Posterior cingulate gyrus (tissue), 11 donors: ENCODE results near the gene TMF1.
A peak's percentile ranks its signal among the peaks of the same experiment; 100 is the strongest.

ENCODE experiments used
- DNase-seq, 10 donors: peaks; one replicate each; pipeline versions ENCODE4 v3.0.0 to v3.0.0-alpha.2; 2020 to 2021; ENCODE audit warnings: mixed read lengths in 3 of 10
- intact Hi-C: fragments of 100-400 bp; cut with DNase I; formaldehyde crosslinking; loops from one replicate; pipeline ENCODE4 v1.15.1; 2023

TMF1 gene, protein sequence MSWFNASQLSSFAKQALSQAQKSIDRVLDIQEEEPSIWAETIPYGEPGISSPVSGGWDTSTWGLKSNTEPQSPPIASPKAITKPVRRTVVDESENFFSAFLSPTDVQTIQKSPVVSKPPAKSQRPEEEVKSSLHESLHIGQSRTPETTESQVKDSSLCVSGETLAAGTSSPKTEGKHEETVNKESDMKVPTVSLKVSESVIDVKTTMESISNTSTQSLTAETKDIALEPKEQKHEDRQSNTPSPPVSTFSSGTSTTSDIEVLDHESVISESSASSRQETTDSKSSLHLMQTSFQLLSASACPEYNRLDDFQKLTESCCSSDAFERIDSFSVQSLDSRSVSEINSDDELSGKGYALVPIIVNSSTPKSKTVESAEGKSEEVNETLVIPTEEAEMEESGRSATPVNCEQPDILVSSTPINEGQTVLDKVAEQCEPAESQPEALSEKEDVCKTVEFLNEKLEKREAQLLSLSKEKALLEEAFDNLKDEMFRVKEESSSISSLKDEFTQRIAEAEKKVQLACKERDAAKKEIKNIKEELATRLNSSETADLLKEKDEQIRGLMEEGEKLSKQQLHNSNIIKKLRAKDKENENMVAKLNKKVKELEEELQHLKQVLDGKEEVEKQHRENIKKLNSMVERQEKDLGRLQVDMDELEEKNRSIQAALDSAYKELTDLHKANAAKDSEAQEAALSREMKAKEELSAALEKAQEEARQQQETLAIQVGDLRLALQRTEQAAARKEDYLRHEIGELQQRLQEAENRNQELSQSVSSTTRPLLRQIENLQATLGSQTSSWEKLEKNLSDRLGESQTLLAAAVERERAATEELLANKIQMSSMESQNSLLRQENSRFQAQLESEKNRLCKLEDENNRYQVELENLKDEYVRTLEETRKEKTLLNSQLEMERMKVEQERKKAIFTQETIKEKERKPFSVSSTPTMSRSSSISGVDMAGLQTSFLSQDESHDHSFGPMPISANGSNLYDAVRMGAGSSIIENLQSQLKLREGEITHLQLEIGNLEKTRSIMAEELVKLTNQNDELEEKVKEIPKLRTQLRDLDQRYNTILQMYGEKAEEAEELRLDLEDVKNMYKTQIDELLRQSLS

DNA sequence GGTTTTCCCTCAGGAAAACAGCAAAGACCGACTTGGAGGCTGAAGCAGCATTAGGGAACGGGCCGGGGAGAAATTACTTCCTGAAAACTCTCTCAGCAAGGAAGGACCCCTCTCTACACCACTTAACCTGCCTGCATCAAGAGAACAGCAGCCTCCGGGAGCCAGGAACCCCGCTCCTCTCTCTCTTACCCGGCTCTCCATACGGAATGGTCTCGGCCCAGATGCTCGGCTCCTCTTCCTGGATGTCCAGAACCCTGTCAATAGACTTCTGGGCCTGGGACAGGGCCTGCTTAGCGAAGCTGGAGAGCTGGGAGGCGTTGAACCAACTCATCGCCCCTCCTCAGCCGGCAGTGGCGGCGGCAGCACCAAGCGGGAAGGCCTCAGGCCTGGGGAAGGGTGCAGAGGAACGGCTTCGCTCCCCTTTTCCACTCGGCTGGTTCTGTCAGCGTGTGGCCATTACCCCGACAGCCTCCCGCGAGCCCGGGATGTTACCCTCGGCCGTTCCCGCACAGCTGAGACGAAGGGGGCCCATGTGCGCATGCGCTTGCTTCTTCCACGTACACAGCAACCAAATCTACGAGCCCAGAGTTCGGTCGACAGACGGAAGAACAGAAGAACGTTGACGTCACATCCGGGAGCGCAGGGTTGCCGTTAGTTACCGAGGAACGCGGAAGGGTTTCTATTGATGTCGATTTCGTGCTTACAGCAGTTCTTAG lies at the start of gene TMF1:
TMF1 (minus strand) TSS at position 578 of the 716 bp plus-strand sequence; CDS start at position 331, 247 bp downstream.
- intact Hi-C loops, result loop anchor here (2.0 kb wide), 1 partner anchor 29 kb away; the partner anchor contains the start of gene UBA3
- DNase-seq, result peak; percentile 94 to 99 (median 96)

DNA sequence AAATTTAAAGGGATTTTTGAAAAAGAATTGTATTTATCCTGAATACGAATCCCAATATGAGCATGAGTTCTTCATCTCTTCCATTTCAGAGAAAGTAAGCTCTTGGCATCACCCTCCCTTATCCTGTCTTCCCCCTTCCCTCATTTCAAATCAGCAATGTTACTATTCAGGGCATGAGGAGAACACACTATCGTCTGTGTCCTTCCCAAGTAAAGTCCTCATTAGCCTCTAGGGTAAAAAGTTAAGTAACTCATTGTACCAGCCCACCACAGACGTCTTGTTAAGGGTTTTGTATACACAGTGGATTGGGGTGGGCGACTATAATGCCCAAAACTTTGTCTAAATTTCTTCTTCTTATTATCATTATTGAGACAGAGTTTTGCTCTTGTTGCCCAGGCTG lies 47.4 kb upstream of the TMF1 start:
- intact Hi-C loops, result no loop called here

DNA sequence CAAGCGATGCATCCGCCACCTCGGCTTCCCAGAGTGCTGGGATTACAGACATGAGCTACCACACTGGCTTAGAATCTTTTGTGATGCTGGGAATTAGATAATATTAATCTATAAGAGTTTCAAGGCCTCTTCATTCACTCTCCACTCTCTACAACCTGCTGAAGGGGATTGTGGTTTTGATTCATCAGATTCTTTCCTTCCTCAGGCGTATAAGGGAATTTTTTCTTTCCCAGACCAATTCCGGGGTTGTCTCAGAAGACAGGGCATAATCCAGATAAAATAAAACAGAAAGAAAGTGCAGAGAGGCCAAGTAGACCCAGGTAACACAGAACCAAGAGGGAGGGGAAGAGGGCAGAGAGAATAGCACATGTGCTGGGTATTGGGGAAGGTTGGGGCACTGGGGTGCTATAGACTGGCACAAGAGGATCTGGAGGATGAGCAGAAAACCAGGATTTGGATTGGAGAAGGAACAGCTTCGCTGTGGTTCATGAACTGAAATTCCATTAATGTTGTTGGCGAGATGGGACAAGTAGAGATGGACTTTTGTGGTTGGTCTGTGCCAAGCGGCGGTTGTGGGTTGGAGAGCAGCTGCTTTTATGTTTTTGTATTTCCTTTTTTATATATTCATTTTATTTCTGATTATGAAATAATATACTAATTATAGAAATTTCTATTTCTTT lies 45.4 kb upstream of the TMF1 start:
- DNase-seq, result no peak
- intact Hi-C loops, result no loop called here

More for the DNA sequence above, 47.4 kb upstream of the TMF1 start:
- DNase-seq, result no peak

DNA sequence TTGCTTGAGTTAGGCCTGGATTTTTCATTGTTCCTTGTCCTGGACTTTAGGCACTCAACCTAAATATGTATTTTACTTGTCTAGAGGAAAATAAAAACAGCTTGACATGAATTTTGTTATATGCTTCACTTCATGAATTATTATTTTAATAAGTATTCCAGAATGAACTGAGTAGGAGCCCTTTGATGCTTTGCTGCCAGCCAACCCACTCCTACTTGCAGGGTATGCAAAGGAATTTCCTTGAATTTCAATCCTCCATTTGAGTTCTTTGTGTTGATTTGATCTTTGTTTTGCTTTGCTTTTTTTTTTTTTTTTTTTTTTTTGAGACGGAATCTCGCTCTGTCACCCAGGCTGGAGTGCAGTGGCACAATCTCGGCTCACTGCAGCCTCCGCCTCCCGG lies 44.2 kb upstream of the TMF1 start:
- intact Hi-C loops, result no loop called here
- no peak for DNase-seq

DNA sequence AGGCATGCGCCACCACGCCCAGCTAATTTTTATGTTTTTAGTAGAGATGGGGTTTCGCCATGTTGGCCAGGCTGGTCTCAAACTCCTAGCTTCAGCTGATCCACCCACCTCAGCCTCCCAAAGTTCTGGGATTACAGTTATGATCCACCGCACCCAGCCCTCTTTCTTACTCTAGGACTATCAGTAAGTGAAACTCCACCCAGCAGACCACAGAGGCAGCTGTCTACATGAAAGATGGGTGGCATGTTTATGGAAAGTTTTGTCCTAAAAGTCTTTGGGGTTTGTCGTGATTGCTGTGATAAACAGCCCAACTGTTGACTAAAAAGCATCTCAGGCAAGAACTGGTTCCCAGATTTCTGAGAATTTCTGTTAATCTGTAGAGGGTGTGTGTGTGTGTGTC lies 43.5 kb upstream of the TMF1 start:
- DNase-seq, result no peak
- intact Hi-C loops, result no loop called here

DNA sequence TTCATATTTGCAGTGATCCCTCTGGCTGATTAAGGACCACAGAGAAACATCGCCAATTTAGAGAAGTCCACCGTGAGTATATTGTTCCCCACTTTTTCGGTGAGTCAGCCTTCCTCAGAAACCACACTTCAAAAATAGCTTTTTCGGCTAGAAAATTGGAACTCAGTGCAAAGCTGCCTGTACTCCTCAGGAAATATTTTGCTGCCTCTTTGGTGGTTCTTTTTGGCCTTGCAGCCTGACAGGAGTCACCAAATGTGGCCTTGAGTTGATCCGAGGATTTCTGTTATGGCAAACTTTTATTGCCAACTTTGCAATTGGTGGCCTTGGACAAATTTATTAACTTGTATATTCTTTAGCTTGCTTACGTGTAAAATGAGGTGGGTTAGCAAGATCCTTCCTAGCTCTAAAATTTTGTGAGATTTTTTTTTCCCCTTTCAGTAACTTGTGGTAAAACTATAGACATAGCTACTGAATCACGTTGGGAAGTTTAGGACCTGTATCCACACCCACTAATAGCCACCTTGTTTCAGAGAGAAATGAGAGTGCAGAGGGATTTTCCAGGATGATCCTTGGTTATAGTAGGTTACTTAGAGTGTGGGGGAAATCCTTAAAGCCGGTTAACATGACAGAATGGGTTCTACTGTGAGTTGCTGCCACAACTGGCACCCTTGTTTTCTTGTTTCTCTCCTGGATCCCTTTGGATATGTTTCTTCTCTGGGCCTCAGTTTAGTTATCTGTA lies 42.5 kb upstream of the TMF1 start:
- intact Hi-C loops, result no loop called here
- no peak for DNase-seq

DNA sequence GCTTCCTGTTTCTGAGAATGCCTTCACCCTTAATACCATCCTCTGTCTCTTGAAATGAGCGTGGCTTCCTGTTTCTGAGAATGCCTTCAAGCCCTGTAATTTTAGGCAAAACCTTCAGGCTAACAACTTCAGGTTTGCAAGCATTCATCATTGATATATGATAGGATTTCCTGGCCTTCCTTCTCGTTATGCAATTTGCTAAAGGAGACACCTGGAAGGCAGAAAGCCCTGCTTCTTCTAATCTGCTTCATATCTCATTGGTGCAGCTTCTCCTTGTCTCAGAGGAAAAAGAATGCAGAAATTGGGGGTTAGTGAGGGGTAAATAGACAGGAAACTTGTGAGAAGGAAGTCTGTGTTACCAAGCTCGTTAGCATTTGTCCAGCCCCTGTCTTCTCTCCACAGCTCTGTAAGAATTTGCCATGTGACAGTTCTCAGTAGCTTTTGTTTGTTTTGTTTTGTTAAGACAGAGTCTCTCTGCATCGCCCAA lies 39.9 kb upstream of the TMF1 start:
- no peak for DNase-seq
- intact Hi-C loops, result no loop called here

DNA sequence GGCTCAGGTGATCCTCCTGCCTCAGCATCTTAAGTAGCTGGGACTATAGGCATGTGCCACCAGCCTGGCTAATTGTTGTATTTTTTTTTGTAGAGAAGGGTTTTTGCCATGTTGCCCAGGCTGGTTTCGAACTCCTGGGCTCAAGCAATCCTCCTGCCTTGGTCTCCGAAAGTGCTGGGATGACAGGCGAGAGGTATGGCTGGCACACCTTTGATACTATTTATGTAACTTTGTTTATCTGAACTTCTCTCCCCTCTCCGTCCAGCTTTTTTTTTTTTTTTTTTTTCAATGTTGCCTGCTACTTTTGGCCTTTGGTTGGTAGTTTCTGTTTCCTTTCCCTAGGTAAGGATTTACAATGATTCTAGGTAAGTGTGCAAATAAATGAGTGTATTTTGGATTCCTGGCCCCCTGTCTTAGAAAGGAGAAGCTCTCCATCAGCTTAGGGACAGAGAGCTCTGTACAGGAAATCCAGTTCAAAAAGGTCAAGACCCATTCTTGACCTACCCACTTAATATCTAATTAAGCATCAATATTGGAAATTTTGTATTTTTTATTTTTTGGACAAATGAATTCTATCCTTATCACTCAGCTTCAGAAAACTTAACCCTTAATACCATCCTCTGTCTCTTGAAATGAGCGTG lies 39.4 kb upstream of the TMF1 start:
- DNase-seq, result no peak
- intact Hi-C loops, result no loop called here

DNA sequence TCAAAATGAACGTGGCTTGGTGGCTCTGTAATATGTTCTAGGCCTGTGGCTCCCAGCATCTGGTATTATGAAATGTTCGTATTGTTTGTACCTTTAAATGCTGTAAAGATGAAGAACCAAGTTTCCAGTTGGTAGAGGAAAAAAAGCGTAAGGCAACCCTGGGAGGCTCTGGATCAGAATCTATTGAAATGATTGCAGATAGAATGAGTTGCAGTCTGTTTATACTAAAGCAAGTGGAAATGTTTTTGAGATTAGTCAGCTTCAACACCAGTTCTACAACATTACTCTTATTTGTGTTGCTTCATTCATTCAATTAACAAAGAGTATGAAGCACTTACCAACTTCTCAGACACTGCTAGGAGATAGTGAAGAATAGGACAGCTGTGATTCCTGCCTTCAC lies 37.9 kb upstream of the TMF1 start:
- intact Hi-C loops, result no loop called here

DNA sequence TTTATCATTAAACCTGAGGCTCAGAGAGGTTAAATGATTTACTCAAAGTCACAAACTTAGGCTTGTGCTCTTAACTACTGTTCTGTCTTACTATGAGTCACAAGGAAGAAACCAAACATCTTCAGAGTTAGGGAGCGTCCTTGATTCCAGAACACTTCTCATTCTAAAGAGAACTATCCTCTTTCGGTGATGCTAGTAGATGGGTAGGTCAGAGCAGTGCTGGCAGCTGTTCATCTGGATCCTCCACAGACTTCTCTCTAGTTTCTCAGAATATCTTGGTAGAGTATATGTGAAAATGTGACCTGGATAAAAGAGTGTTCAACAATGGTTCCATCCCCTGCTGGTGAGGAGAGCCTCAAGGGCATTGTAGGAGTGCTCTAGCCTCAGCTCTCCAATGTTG lies 35.9 kb upstream of the TMF1 start:
- DNase-seq, result no peak
- intact Hi-C loops, result no loop called here

More for the DNA sequence above, 37.9 kb upstream of the TMF1 start:
- DNase-seq, result no peak

DNA sequence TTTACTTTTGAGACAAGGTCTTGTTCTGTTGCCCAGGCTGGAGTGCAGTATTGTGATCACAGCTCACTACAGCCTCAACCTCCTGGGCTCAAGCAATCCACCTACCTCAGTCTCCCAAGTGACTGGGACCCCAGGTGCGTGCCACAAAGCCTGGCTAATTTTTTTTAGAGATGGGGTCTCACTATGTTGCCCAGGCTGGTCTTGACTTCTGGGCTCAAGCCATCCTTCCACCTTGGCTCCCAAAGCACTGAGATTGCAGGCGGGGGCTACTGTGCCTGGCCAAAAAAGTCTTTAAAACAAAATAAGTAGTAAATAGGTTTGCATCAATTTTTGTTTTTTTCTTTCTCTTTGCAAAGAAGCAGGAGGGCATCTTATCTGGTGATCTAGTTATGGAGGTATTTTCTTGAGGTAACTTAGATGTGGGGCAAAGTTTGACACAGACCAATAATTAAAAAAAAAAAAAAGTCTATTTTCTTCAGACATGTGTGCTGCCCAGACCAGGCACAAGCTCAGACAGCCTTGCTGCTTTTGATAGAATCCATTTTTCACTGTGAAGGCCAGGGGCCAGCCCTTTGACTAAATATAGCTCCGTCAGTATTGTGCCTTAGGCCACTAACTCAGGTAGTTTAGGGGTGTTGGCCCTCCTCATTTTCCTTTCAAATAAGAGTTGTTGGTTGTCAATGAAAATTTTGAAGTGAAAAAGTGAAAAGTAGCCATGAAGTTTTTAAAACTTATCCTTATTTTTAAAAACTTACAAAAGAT lies 35.1 kb upstream of the TMF1 start:
- intact Hi-C loops, result no loop called here
- DNase-seq, result no peak

DNA sequence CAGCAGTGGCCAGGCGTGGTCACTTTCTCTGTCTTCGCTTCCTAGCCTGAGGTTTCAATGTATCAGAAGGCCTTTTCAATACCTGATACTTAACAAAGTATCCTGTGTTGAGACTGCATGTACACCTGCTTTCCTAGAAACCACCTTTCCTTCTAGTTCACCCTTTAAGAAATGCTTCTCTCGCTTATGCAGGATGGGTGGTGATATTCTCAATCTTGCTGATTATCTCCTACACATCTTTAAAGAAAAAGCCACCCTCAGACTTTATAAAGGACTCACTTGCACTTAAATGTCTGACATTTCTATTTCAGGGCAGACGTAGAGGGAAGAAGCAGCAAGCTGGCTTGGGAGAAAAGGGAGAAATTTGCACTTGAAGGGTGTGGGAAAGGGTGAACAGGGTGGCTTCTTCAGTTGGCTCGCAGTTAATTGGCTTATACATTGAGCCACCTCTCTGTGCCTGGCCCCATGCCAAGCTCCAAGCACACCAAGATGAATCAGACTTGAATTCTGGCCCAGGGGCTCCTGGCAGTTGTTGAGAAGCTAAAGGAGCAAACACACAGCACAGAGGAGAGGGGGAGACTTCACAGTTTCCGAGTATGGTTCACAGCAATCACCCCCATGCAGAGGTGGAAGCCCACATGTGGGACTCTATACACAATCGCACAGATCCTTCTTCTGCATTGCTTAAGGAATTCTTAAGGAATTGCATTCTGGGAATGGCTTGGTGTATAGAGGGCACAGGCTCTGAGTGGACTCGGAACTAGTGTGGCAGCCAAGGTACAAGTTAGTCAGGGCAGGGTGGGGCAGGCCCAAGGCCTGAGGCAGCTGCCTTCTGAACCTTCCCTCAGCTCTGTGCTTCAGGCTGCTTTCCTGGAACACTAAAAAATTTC lies 33.9 kb upstream of the TMF1 start:
- intact Hi-C loops, result no loop called here
- peak; percentile 63 to 97 (median 82) for DNase-seq

DNA sequence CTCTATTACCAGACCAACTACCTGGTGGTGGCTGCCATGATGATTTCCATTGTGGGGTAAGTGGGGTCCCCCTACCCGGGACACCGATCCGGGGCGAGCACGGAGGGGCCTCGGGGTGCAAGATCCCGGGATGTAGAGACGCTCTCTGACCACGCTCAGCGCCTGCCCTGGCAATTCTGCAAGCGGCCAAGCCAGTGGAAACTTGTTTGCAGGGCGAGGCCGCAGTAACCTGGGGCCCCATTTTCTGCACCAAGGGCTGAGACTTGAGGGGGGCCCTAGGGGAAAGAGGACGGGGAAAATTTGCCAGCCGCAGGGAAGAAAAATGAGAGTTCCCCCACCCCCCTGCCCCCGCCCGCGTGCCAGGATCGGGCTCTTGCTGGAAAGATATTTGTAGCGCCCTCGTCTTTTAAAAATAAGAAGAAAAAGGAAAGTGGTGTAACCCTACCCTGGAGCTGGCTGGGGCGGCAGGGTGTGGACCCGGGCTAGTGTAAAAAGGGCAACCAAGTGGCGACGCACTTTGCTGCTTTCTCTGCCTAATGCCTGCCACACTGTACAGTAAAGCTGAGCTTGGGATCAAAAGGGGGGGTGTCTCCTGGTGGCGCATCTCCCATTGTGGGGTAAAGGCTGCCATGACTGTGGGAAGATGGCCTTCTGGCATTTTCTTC lies 33.2 kb upstream of the TMF1 start:
- intact Hi-C loops, result no loop called here
- peak in 8 of 10 donors; percentile 16 to 88 (median 56) for DNase-seq

DNA sequence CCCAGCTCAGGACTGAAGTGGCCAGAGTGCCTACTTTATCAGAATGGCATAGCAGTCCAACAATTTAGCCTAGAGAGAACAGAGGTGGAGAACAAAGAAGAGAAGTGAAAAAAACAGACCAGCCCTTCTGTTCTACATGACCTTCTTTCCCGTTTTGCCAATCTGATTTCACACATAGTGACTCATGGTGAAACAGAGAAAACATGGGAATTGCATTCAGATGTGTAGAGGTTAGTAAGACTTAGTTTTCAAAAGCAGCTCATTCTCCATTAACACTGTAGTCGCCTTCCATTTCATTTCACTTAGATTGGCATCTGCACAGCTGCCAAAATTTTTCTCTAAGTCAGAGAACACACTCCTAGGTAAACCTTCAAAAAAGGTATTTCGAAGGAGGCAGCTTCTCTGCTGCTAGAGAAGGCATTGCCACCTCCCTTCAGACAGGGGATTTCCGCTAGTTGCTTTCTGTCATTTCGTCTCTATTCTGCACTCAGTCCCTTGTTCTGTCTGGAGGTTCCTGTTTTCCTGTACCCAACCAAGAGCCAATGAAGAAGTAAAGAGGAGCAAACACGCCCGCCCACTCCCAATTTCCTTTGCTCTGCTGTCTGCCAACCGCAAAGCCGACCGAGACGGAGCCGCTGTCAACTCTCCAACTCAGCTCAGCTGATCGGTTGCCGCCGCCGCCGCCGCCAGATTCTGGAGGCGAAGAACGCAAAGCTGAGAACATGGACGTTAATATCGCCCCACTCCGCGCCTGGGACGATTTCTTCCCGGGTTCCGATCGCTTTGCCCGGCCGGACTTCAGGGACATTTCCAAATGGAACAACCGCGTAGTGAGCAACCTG lies 32.4 kb upstream of the TMF1 start, which contains the start of gene ARL6IP5:
ARL6IP5 (plus strand) TSS at position 612 of the 842 bp plus-strand sequence; CDS start at position 723, 111 bp downstream.
- intact Hi-C loops, result loop anchor here (5.0 kb wide), 1 partner anchor 72 kb away; the partner anchor contains the start of gene EOGT
- DNase-seq, result peak; percentile 95 to 99 (median 96)

DNA sequence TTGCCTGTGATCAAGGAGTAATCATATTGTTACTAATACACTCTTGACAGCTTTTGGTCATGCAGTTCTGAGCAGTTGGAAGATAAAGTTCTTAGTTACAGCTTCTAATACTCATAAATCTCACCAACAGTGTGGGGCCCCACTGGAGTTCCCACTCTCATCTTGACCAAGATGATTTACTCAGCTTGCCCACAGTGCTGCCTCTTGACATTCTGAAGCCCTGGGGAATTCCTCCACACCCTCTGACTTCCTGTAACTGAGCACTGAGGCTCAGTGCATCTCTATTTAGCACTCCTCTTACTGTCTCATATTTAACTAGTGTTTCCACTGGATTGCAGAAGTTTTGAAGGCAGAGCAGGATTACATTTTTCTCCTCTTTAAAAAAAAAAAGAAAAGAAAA lies 30.7 kb upstream of the TMF1 start:
- DNase-seq, result peak in 1 of 10 donors; percentile 16
- intact Hi-C loops, result loop anchor here (5.0 kb wide), 1 partner anchor 71 kb away; the partner anchor contains the start of gene EOGT
